Lower leg skin (tissue), 4 donors: Measurements from ENCODE around the gene HIRA. TPM values are rescaled to one million over a fixed set of nuclear protein-coding genes. Genes with fewer than 3 reads are reported as not detected.

Experiments
- DNase-seq, 2 donors: peaks; one replicate each; pipeline ENCODE4 v3.0.0-alpha.2; 2019; ENCODE audit warnings: low spot score in 2 of 2
- H3K4me3 ChIP-seq: fragments of 200-600 bp; sonication (generic); 2 replicates; pipeline ENCODE4 v1.5.1; 2017; ENCODE audit warnings: mild to moderate bottlenecking, low read depth; ENCODE audit not compliant: poor library complexity, severe bottlenecking
- CTCF ChIP-seq, 3 donors: fragments of 450-650 bp; IDR thresholded peaks; one replicate each; pipeline ENCODE4 v1.5.1; 2016; ENCODE audit warnings: antibody characterized with exemption in 3 of 3, mild to moderate bottlenecking in 3 of 3, moderate library complexity in 2 of 3
- POLR2A ChIP-seq, 2 donors: fragments of 450-650 bp; IDR thresholded peaks; one replicate each; pipeline ENCODE4 v1.6.1; 2016 to 2017; ENCODE audit warnings: antibody characterized with exemption in 2 of 2, mild to moderate bottlenecking in 1 of 2, moderate library complexity in 1 of 2
- WGBS, 2 donors: methylation state at CpG; one replicate each; pipeline ENCODE4 v1.1.5; 2018; 5-methylcytosine and 5-hydroxymethylcytosine counted together
- intact Hi-C: fragments of 100-400 bp; cut with DNase I; formaldehyde crosslinking; loops from one replicate; pipeline ENCODE4 v1.15.0; 2023; ENCODE audit warnings: low total_unique reads
- total RNA-seq, 4 donors: library from RNA; depleted of rRNA; stranded (reverse); fragments of >200 nt; gene quantifications; one replicate each; pipeline ENCODE4 v1.1.0, GENCODE V29; 2016

HIRA gene
- total RNA-seq, 4 donors from 2014 or later: 11.5 to 21.1 (median 18.2) TPM

GRCh38 chr22:19291218-19291579 is 140.3 kb downstream of the HIRA start:
- TF ChIP-seq CTCF (IDR thresholded peaks at IDR 0.05) (no peak), POLR2A (IDR thresholded peaks at IDR 0.05) (no peak)
- peak; percentile 15 to 88 for DNase-seq
- H3K4me3 ChIP-seq: peak overlapping the region; percentile 77
- intact Hi-C loops: no loop called here
- WGBS, 2 donors: 0% methylated on average over 19 to 36 of the region's 41 CpGs

- peak overlapping the region; percentile 77 for H3K4me3 ChIP-seq
- 12 to 15% methylated on average over 27 of the region's 27 CpGs for WGBS, 2 donors
- intact Hi-C loops: no loop called here
- DNase-seq: no peak
- TF ChIP-seq POLR2A (IDR thresholded peaks at IDR 0.05) (no peak), CTCF (IDR thresholded peaks at IDR 0.05) (no peak)
These were observed 140.9 kb downstream of the HIRA start for GRCh38 chr22:19290400-19291217.

- no peak overlapping the region for H3K4me3 ChIP-seq
- TF ChIP-seq CTCF (IDR thresholded peaks at IDR 0.05) (no peak), POLR2A (IDR thresholded peaks at IDR 0.05) (no peak)
- WGBS, 2 donors: 80 to 81% methylated on average over 5 of the region's 5 CpGs
- no peak for DNase-seq
- intact Hi-C loops: no loop called here
These were observed 141.9 kb downstream of the HIRA start for GRCh38 chr22:19289475-19290161.

- no peak overlapping the region for H3K4me3 ChIP-seq
- TF ChIP-seq POLR2A (IDR thresholded peaks at IDR 0.05): no peak
- no peak for TF ChIP-seq CTCF (IDR thresholded peaks at IDR 0.05)
- DNase-seq: no peak
- intact Hi-C loops: no loop called here
- WGBS, 2 donors: 64 to 76% methylated on average over 4 of the region's 4 CpGs
These were observed 143.6 kb downstream of the HIRA start for GRCh38 chr22:19287889-19288288.

- 37 to 44% methylated on average over 5 of the region's 5 CpGs for WGBS, 2 donors
- no peak for TF ChIP-seq POLR2A (IDR thresholded peaks at IDR 0.05)
- no peak for TF ChIP-seq CTCF (IDR thresholded peaks at IDR 0.05)
- no peak overlapping the region for H3K4me3 ChIP-seq
- peak in 1 of 2 donors; percentile 31 for DNase-seq
- intact Hi-C loops: no loop called here
These were observed 144.3 kb downstream of the HIRA start for GRCh38 chr22:19287076-19287707.
